LNCaP clone FGC (cell line): Measurements from ENCODE around the gene IL21R.

Source experiments
- DNase-seq: peaks from one replicate; pipeline ENCODE4 v3.0.0-alpha.2; 2011; ENCODE audit warnings: low read depth
- H3K4me3 ChIP-seq: 2 replicates; pipeline ENCODE4 v1.5.1; 2011; ENCODE audit warnings: mild to moderate bottlenecking, low read depth, low read length, control low read depth
- CTCF ChIP-seq: IDR thresholded peaks from 2 replicates; pipeline ENCODE4 v1.5.1; 2012; ENCODE audit warnings: mild to moderate bottlenecking; ENCODE audit not compliant: control insufficient read depth, insufficient read depth; ENCODE audit errors: extremely low read depth

The IL21R gene

GRCh38 chr16:27374221-27374803, 27.7 kb upstream of the IL21R start:
- no peak for DNase-seq
- H3K4me3 ChIP-seq = no peak overlapping the region
- TF ChIP-seq CTCF = no peak

- no peak overlapping the region for H3K4me3 ChIP-seq
- DNase-seq = peak; percentile 1
- peak; percentile 38 for TF ChIP-seq CTCF
Measured at GRCh38 chr16:27374804-27375425, 27.1 kb upstream of the IL21R start.

- no peak for DNase-seq
- no peak for TF ChIP-seq CTCF
- no peak overlapping the region for H3K4me3 ChIP-seq
Measured at GRCh38 chr16:27377666-27378485, 24.1 kb upstream of the IL21R start.

GRCh38 chr16:27378871-27379481, 23.0 kb upstream of the IL21R start:
- TF ChIP-seq CTCF = no peak
- H3K4me3 ChIP-seq = no peak overlapping the region
- no peak for DNase-seq

GRCh38 chr16:27379919-27380318, 22.1 kb upstream of the IL21R start:
- no peak for TF ChIP-seq CTCF
- H3K4me3 ChIP-seq = no peak overlapping the region
- DNase-seq = no peak

- no peak for DNase-seq
- TF ChIP-seq CTCF = no peak
- H3K4me3 ChIP-seq = no peak overlapping the region
Measured at GRCh38 chr16:27381236-27381635, 20.7 kb upstream of the IL21R start.
